CD4-positive, alpha-beta T cell treated with Interleukin-10 for 1 hour (primary cell): ENCODE results near the gene ULK3.

Experiments used
- DNase-seq: peaks from one replicate; pipeline ENCODE4 v3.0.0-alpha.2; 2020

ULK3 gene

GRCh38 chr15:74816624-74817369 is 26.2 kb downstream of the ULK3 start:
- no peak for DNase-seq

- DNase-seq = no peak
Measured at GRCh38 chr15:74815961-74816360, 27.0 kb downstream of the ULK3 start.

GRCh38 chr15:74815121-74815934 is 27.6 kb downstream of the ULK3 start:
- no peak for DNase-seq

- no peak for DNase-seq
Measured at GRCh38 chr15:74812533-74812932, 30.4 kb downstream of the ULK3 start, which contains the start of gene LMAN1L. Gene LMAN1L (plus strand): TSS chr15:74812835. CDS start chr15:74812855, 20 bp downstream.

- no peak for DNase-seq
Measured at GRCh38 chr15:74809956-74810355, 33.0 kb downstream of the ULK3 start.

GRCh38 chr15:74809242-74809641 is 33.7 kb downstream of the ULK3 start:
- no peak for DNase-seq

- DNase-seq = no peak
Measured at GRCh38 chr15:74808840-74809229, 34.1 kb downstream of the ULK3 start.

- DNase-seq = no peak
Measured at GRCh38 chr15:74808078-74808839, 34.7 kb downstream of the ULK3 start.

- DNase-seq = no peak
Measured at GRCh38 chr15:74807282-74807681, 35.7 kb downstream of the ULK3 start.

GRCh38 chr15:74804935-74805334 is 38.0 kb downstream of the ULK3 start:
- no peak for DNase-seq

- no peak for DNase-seq
Measured at GRCh38 chr15:74802862-74803447, 40.0 kb downstream of the ULK3 start.

GRCh38 chr15:74802290-74802689 is 40.7 kb downstream of the ULK3 start:
- no peak for DNase-seq

GRCh38 chr15:74801311-74801997 is 41.5 kb downstream of the ULK3 start:
- no peak for DNase-seq

GRCh38 chr15:74800559-74801094 is 42.3 kb downstream of the ULK3 start:
- no peak for DNase-seq

- DNase-seq = peak; percentile 92
Measured at GRCh38 chr15:74799856-74800558, 42.9 kb downstream of the ULK3 start.

- DNase-seq = peak; percentile 50
Measured at GRCh38 chr15:74799255-74799855, 43.6 kb downstream of the ULK3 start.

GRCh38 chr15:74798388-74799254 is 44.3 kb downstream of the ULK3 start:
- no peak for DNase-seq

- DNase-seq = peak; percentile 48
Measured at GRCh38 chr15:74795966-74796625, 46.9 kb downstream of the ULK3 start.

- no peak for DNase-seq
Measured at GRCh38 chr15:74794970-74795349, 48.0 kb downstream of the ULK3 start.
